ENCODE data around the gene ABCB11. TPM values are rescaled to one million over a fixed set of nuclear protein-coding genes. Genes with fewer than 3 reads are reported as not detected.

Gene ABCB11
- total RNA-seq, 1 experiment from 2014 or later = 0.12 TPM

GRCh38 chr2:168981651-168982050 is 49.5 kb downstream of the ABCB11 start:
- RAD21 ChIA-PET (ENCODE audit: low non-redundant PET in 1 of 2, low total read pairs in 2 of 2, uncharacterized antibody in 2 of 2, unreplicated experiment in 2 of 2) = no interaction called here
- no TSS peak for BruUV-seq (replicated peaks)
- no peaks in the 10 kb centered on the region for H3K36me3 ChIP-seq (ENCODE audit: control insufficient read depth in 1 of 2, insufficient read depth in 2 of 2, low read length in 2 of 2)
- no peak overlapping the region for H3K4me3 ChIP-seq (replicated peaks in 1 of 2; ENCODE audit: low read depth in 1 of 2, low read length in 2 of 2)
- no peak overlapping the region for H3K4me2 ChIP-seq (ENCODE audit: low read length)
- intact Hi-C loops (cut with micrococcal nuclease) = no loop called here
- no peaks in the 10 kb centered on the region for H3K9me3 ChIP-seq (ENCODE audit: control insufficient read depth in 1 of 2, insufficient read depth in 1 of 2, low read depth in 1 of 2, low read length in 2 of 2)
- ATAC-seq = no peak
- no peak overlapping the region for H3K9ac ChIP-seq (ENCODE audit: low read length)
- H3K27ac ChIP-seq (ENCODE audit: low read depth, low read length) = no peak overlapping the region
- no peak overlapping the region for H2AFZ ChIP-seq (ENCODE audit: low read depth, low read length, poor library complexity, severe bottlenecking)
- CTCF ChIA-PET = no interaction called here
- no peak for DNase-seq (ENCODE audit: low read depth, low spot score)
- H3K4me1 ChIP-seq (ENCODE audit: control insufficient read depth in 1 of 2, insufficient read depth in 2 of 2, low read length in 2 of 2) = 0 out of 4 replicates have a peak, but pooled peaks cover 0 to 4% of the 10 kb centered on the region in 2 experiments
- H3K27me3 ChIP-seq (ENCODE audit: insufficient read depth, low read length) = no peaks in the 10 kb centered on the region
- no peak for TF ChIP-seq EZH2 (IDR thresholded peaks at IDR 0.05)
- TF ChIP-seq RAD21 (IDR thresholded peaks at IDR 0.05; ENCODE audit: low read depth) = no peak
- TF ChIP-seq YY1 (IDR thresholded peaks at IDR 0.05; ENCODE audit: extremely low read depth, insufficient replicate concordance, low read depth, low read length) = no peak
- TF ChIP-seq CEBPB (IDR thresholded peaks at IDR 0.05; ENCODE audit: low read depth) = no peak
- no peak for TF ChIP-seq FOSL1 (IDR thresholded peaks at IDR 0.05; ENCODE audit: low read depth)
- no peak for TF ChIP-seq EGR1 (IDR thresholded peaks at IDR 0.05; ENCODE audit: low read depth)
- TF ChIP-seq ZFX (IDR thresholded peaks at IDR 0.05) = no peak
- no peak for TF ChIP-seq REST (IDR thresholded peaks at IDR 0.05; ENCODE audit: low read depth)
- TF ChIP-seq MAX (IDR thresholded peaks at IDR 0.05) = no peak
- POLR2A ChIA-PET = no interaction called here
- no peaks in the 10 kb centered on the region for H4K20me1 ChIP-seq (ENCODE audit: insufficient read depth)
- no peaks in the 10 kb centered on the region for H3K79me2 ChIP-seq (ENCODE audit: insufficient read depth, low read length)
- no peaks in the 10 kb centered on the region for H3K9me2 ChIP-seq (ENCODE audit: insufficient read depth)

Data from HCT116 (cell line).